ENCODE data around the gene KCNQ1.
A peak's percentile ranks its signal among the peaks of the same experiment; 100 is the strongest.

KCNQ1 gene

DNA sequence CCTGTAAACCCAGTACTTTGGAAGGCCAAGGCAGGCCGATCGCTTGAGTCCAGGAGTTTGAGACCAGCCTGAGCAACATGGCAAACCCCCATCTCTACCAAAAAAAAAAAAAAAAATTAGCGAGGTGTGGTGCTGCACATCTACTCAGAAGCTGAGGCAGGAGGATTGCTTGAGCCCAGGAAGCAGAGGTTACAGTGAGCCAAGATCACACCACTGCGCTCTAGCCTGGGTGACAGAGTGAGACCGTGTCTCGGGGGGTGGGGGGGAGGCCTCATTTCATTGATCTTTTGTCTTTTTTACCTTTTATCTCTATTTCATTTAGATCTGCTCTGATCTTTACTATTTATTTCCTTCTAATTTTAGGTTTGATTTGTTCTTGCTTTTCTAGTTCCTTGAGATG, 203.1 kb downstream of the KCNQ1 start:
- no peaks in the 10 kb centered on the region for H3K4me1 Mint-ChIP-seq
- H3K27ac Mint-ChIP-seq = no peak overlapping the region
- H3K27me3 Mint-ChIP-seq = no peaks in the 10 kb centered on the region
- no peak overlapping the region for H3K4me3 Mint-ChIP-seq
- H3K9me3 Mint-ChIP-seq = peaks cover 34% of the 10 kb centered on the region
- H3K36me3 Mint-ChIP-seq = peaks cover 53% of the 10 kb centered on the region

DNA sequence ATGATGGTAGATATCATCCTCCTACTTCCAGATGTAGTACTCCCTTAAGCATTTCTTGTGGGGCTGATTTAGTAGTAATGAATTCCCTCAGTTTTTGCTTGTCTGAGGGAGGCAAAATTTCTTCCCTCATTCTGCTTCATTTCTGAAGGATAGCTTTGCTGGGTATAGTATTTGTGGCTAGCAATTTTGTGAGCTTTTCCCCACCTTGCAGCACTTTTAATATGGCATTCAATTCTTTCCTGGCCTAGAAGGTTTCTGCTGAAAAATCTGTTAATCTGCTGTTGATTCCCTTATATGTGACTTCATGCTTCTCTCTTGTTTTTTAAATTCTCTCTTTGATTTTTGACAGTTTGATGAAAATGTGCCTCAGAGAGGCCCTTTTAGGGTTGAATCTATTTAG, 204.6 kb downstream of the KCNQ1 start:
- H3K27me3 Mint-ChIP-seq = no peaks in the 10 kb centered on the region
- H3K4me3 Mint-ChIP-seq = no peak overlapping the region
- no peak overlapping the region for H3K27ac Mint-ChIP-seq
- no peaks in the 10 kb centered on the region for H3K4me1 Mint-ChIP-seq
- H3K36me3 Mint-ChIP-seq = peaks cover 42% of the 10 kb centered on the region
- H3K9me3 Mint-ChIP-seq = peaks cover 21% of the 10 kb centered on the region

- Mint-ChIP-seq H3K4me3 (no peak overlapping the region), H3K27ac (no peak overlapping the region), H3K4me1 (no peaks in the 10 kb centered on the region), H3K36me3 (peaks cover 41% of the 10 kb centered on the region), H3K27me3 (no peaks in the 10 kb centered on the region), H3K9me3 (peaks cover 21% of the 10 kb centered on the region)
These were observed 205.0 kb downstream of the KCNQ1 start for GRCh38 chr11:2649848-2650247.

DNA sequence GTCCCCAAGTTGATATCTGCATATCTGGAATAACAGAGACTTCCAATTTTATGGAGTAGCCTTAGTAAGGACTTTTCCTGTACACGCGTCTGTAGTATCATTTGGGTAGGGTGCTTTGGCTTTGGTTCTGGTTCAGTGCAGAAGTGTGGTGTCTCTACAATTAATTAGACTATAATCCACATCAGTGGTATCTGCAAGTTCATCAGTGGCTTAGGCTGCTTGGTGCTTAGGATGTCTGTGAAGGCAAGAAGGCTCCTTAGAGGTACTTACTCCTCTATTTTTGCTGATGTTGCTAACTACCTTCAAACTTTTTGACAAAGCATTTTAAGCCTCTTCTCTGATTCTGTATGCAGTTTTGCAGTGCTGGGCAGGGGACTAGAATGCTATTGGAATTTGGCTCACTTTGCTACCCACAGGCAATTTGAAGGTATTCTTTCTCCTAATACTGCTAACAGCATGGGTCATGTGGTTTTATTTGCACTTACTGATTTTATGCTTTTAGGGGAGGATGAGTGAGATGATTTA, 205.6 kb downstream of the KCNQ1 start:
- H3K27ac Mint-ChIP-seq = no peak overlapping the region
- peaks cover 41% of the 10 kb centered on the region for H3K36me3 Mint-ChIP-seq
- H3K27me3 Mint-ChIP-seq = no peaks in the 10 kb centered on the region
- no peaks in the 10 kb centered on the region for H3K4me1 Mint-ChIP-seq
- H3K9me3 Mint-ChIP-seq = peaks cover 21% of the 10 kb centered on the region
- no peak overlapping the region for H3K4me3 Mint-ChIP-seq

GRCh38 chr11:2651054-2651617, 206.3 kb downstream of the KCNQ1 start:
- Mint-ChIP-seq H3K27ac (no peak overlapping the region), H3K9me3 (peaks cover 21% of the 10 kb centered on the region), H3K4me1 (peaks cover 2% of the 10 kb centered on the region), H3K4me3 (peak overlapping the region; percentile 12), H3K27me3 (no peaks in the 10 kb centered on the region), H3K36me3 (peaks cover 42% of the 10 kb centered on the region)

- Mint-ChIP-seq H3K4me3 (no peak overlapping the region), H3K36me3 (peaks cover 44% of the 10 kb centered on the region)
These were observed 207.0 kb downstream of the KCNQ1 start for GRCh38 chr11:2651826-2652271.

GRCh38 chr11:2652333-2653197, 207.8 kb downstream of the KCNQ1 start:
- no peaks in the 10 kb centered on the region for H3K27me3 Mint-ChIP-seq
- H3K36me3 Mint-ChIP-seq = peaks cover 42% of the 10 kb centered on the region
- H3K27ac Mint-ChIP-seq = no peak overlapping the region
- peaks cover 9% of the 10 kb centered on the region for H3K4me1 Mint-ChIP-seq
- H3K9me3 Mint-ChIP-seq = peaks cover 14% of the 10 kb centered on the region
- H3K4me3 Mint-ChIP-seq = no peak overlapping the region

More at GRCh38 chr11:2651826-2652271, 207.0 kb downstream of the KCNQ1 start:
- Mint-ChIP-seq H3K27ac (no peak overlapping the region), H3K9me3 (peaks cover 21% of the 10 kb centered on the region), H3K27me3 (no peaks in the 10 kb centered on the region), H3K4me1 (peaks cover 9% of the 10 kb centered on the region)

GRCh38 chr11:2653198-2653551, 208.4 kb downstream of the KCNQ1 start:
- Mint-ChIP-seq H3K4me1 (peaks cover 9% of the 10 kb centered on the region), H3K27me3 (no peaks in the 10 kb centered on the region), H3K27ac (no peak overlapping the region), H3K4me3 (no peak overlapping the region), H3K9me3 (peaks cover 11% of the 10 kb centered on the region), H3K36me3 (peaks cover 39% of the 10 kb centered on the region)

DNA sequence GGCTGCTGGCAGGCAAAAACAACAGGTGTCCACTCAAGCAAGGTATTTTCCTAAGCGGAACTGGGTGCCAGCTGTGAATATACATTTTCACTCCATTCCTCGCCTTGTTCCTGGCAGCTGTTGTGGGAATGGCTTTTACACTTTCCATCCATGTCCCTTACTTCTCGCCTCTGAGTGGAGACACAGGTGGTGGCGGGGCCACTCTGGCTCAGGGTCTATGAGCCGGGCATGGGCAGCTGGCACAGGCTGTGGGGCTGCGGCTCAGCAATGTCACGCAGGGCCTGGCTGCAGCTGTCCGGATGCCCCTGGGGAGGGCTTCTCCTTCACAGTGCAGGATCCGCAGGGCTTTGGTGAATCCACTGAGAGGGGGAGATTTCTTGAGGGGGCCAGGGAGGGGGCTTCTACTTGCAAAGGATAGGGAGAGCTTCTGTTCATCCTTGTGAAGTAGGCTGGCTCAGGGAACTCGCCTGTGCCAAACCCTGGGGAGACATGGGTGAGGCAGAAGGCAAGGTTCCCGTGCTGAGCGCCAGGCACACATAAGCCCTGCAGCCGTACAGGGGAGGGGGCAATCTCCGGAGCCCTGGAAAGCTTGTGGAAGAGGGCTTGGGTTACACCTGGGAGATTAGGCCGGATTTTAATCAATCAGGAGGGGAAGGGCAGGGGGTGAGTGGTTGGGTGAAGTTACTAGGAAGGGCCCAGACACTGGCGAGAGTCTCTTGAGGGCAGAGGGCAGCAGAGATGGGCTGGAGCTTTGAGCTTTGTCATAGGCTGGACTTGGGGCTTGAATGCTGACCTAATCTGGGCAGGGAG, 209.3 kb downstream of the KCNQ1 start:
- H3K4me3 Mint-ChIP-seq = no peak overlapping the region
- peaks cover 12% of the 10 kb centered on the region for H3K9me3 Mint-ChIP-seq
- H3K27ac Mint-ChIP-seq = no peak overlapping the region
- peaks cover 45% of the 10 kb centered on the region for H3K36me3 Mint-ChIP-seq
- H3K27me3 Mint-ChIP-seq = no peaks in the 10 kb centered on the region
- peaks cover 9% of the 10 kb centered on the region for H3K4me1 Mint-ChIP-seq

DNA sequence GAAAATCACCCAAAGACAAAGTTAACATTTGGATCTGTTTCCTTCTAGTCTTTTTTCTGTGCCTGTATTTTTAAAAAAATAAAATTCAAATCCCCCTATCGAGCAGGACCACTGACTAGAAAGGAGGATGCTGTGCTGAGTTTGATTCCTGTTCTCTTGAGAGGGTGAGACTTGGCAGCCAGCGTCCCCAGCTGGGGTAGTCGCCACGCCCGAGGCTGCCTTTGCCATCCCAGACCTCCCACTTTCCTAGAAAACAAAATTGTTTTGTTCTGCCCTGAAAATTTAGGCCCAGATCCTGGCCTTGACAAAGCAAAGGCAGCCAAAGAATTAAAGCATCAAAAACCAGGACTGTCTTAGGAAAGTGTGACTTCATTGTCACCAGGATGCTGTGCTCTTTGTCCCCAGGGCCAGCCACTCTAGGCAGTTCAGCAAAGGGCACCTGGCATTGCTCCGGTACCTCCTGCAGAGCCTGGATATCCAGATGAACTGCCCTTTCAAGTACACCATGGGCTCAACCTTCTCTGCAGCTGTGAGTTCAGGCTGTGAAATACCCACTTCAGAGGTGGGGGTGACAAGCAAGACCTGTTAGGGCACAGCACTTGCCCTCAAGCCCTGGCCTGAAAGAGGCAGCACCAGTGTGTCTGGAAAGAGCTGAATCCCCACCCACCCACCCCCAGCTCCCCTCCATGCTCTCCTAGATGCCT, 210.4 kb downstream of the KCNQ1 start:
- no peaks in the 10 kb centered on the region for H3K27me3 Mint-ChIP-seq
- H3K4me3 Mint-ChIP-seq = no peak overlapping the region
- H3K9me3 Mint-ChIP-seq = peaks cover 7% of the 10 kb centered on the region
- H3K4me1 Mint-ChIP-seq = peaks cover 9% of the 10 kb centered on the region
- H3K27ac Mint-ChIP-seq = no peak overlapping the region
- peaks cover 40% of the 10 kb centered on the region for H3K36me3 Mint-ChIP-seq

GRCh38 chr11:2655834-2656622, 211.2 kb downstream of the KCNQ1 start:
- H3K4me3 Mint-ChIP-seq = no peak overlapping the region
- peaks cover 38% of the 10 kb centered on the region for H3K36me3 Mint-ChIP-seq
- H3K9me3 Mint-ChIP-seq = peaks cover 7% of the 10 kb centered on the region
- H3K27me3 Mint-ChIP-seq = no peaks in the 10 kb centered on the region
- no peak overlapping the region for H3K27ac Mint-ChIP-seq
- H3K4me1 Mint-ChIP-seq = peaks cover 9% of the 10 kb centered on the region

DNA sequence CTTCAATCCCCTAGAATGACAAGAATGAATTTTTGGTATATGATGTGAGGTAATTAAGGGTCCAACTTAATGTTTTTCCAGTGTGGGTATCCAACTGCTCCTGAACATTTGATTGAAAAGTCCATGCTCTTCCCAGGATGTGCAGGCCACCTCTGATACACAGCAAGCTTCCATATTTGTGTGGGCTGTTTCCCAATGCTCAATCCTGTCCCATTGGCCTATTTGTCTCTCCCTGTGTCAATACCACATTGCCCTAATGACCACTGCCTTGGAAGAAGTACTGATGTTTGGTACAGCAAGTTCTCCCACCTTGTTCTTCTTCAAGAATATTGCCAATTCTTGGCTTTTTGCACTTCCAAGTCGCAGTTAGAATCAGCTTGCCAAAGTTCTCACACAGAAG, 212.1 kb downstream of the KCNQ1 start:
- H3K36me3 Mint-ChIP-seq = peaks cover 34% of the 10 kb centered on the region
- no peaks in the 10 kb centered on the region for H3K27me3 Mint-ChIP-seq
- H3K27ac Mint-ChIP-seq = no peak overlapping the region
- no peak overlapping the region for H3K4me3 Mint-ChIP-seq
- H3K4me1 Mint-ChIP-seq = peaks cover 9% of the 10 kb centered on the region
- peaks cover 7% of the 10 kb centered on the region for H3K9me3 Mint-ChIP-seq

GRCh38 chr11:2657697-2658284, 213.0 kb downstream of the KCNQ1 start:
- Mint-ChIP-seq H3K4me1 (peaks cover 9% of the 10 kb centered on the region), H3K9me3 (peaks cover 7% of the 10 kb centered on the region), H3K27me3 (no peaks in the 10 kb centered on the region), H3K27ac (no peak overlapping the region), H3K36me3 (peaks cover 32% of the 10 kb centered on the region), H3K4me3 (no peak overlapping the region)

DNA sequence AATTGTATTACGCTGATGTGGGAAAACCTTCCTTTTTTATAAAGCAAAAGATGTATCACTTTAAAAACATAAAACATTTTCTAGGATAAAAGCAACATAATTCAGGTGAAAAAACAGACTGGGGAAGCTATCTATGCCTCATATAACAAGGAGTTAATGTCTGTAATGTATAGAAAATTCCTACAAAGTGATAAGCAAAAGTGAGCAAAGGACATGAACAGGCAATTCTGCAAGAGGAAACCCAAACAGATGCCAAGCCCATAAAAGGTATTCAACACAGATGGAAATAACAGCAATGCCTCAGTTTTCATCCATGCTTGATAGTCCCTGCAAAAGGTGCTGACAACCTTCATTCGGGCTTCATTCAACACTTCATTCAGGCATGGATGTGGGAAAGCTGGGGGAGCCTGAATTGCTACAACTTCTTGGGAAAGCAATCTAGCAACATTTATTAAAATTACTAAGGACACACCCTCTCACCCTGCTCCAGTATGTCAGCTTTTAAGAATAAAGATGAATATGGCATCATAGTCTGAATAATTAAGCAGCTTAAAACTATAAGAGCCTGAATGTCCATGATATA, 215.6 kb downstream of the KCNQ1 start:
- Mint-ChIP-seq H3K27ac (no peak overlapping the region), H3K9me3 (peaks cover 7% of the 10 kb centered on the region), H3K4me1 (peaks cover 9% of the 10 kb centered on the region), H3K4me3 (no peak overlapping the region), H3K27me3 (no peaks in the 10 kb centered on the region), H3K36me3 (peaks cover 32% of the 10 kb centered on the region)

All from activated naive CD4-positive, alpha-beta T cell treated with anti-CD3 and anti-CD28 coated beads, Interleukin-2, amount 50 U/mL, for 24 hours (primary cell).